ENCODE measurements around the gene SGO2. TPM values are rescaled to one million over a fixed set of nuclear protein-coding genes. Genes with fewer than 3 reads are reported as not detected.

Gene SGO2
- total and polyA plus RNA-seq, 2 of the 13 experiments (the other 11 are each of a cell fraction or from before 2014, with no cell fraction given): 5.1 to 16.2 TPM

GRCh38 chr2:200492656-200493055 is 33.4 kb upstream of the SGO2 start (continued):
- TF ChIP-seq SMAD9 (CRISPR knock-in tag; IDR thresholded peaks at IDR 0.05) (no peak), ZNF329 (CRISPR knock-in tag; IDR thresholded peaks at IDR 0.05; ENCODE audit: low read depth) (no peak), JUND (CRISPR knock-in tag; IDR thresholded peaks at IDR 0.05) (no peak), NBN (conservative IDR thresholded peaks at IDR 0.05) (no peak), ARNTL (CRISPR knock-in tag; IDR thresholded peaks at IDR 0.05) (no peak)

DNA sequence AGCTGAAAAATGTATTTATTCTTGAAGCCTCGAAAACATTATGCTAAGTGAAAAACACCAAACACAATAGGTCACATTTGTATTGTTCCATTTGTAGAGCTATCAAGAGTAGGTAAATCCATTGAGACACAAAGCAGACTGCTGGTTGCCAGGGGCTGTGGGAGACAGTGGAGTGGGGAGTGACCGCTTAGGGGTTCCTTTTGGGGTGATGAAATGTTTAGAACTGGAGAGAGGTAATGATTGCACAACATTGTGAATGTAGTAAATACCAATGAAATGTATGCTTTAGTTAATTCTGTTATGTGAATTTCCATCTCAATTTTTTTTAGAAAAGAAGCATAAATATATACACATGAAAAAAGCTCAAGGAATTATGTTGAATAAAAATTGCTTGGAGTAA is 32.0 kb upstream of the SGO2 start:
- no peaks in the 10 kb centered on the region for H3K27me3 ChIP-seq (ENCODE audit: control insufficient read depth in 1 of 2, insufficient read depth in 2 of 2, low read length in 2 of 2)
- ChIA-PET POLR2A (interaction anchor here (1.1 kb wide), 1 partner anchor 16 kb away, joined by 4 read pairs; the partner anchor contains the start of gene KCTD18), CTCF (ENCODE audit: low intra/inter-chr PET ratio, low total read pairs) (no interaction called here)
- 96% methylated on average over 2 of the region's 2 CpGs for WGBS (ENCODE audit: low lambda C conversion rate)
- no peak for TF ChIP-seq KLF13 (CRISPR knock-in tag; IDR thresholded peaks at IDR 0.05)
- TF ChIP-seq SSRP1 (CRISPR knock-in tag; IDR thresholded peaks at IDR 0.05): no peak
- TF ChIP-seq CEBPB (IDR thresholded peaks at IDR 0.05; ENCODE audit: borderline replicate concordance, low read depth, low read length): peak; percentile 82
- TF ChIP-seq ZNF30 (CRISPR knock-in tag; IDR thresholded peaks at IDR 0.05): no peak
- H3K79me2 ChIP-seq (ENCODE audit: insufficient read depth, low read length): no peaks in the 10 kb centered on the region
- no peak for DNase-seq (ENCODE audit: low spot score)
- no peak overlapping the region for H2AFZ ChIP-seq (ENCODE audit: low read length)
- ATAC-seq: no peak
- no peak overlapping the region for H3K4me3 ChIP-seq (replicated peaks in 1 of 3; ENCODE audit: insufficient read depth in 1 of 3, low read depth in 2 of 3, low read length in 3 of 3)
- no peak overlapping the region for H3K4me2 ChIP-seq (ENCODE audit: low read depth, low read length)
- H3K4me1 ChIP-seq (ENCODE audit: insufficient read depth, low read length): no peaks in the 10 kb centered on the region
- H3K9me3 ChIP-seq (ENCODE audit: low read length): no peaks in the 10 kb centered on the region
- H4K20me1 ChIP-seq (ENCODE audit: insufficient read depth, low read length): no peaks in the 10 kb centered on the region
- BruUV-seq (replicated peaks): no TSS peak
- FAIRE-seq: peak; percentile 21
- H3K36me3 ChIP-seq (replicated peaks in 1 of 2; ENCODE audit: control insufficient read depth in 1 of 2, insufficient read depth in 2 of 2, low read length in 2 of 2): peaks cover 0 to 6% of the 10 kb centered on the region in 2 experiments; a peak in 2 of 5 replicates
- in situ Hi-C loops (cut with HindIII; ENCODE audit: extremely low pct_ligation_motif_present, low pct_unique_long_range_greater_than_20kb): no loop called here
- H3K9ac ChIP-seq (ENCODE audit: insufficient read depth, low read depth, low read length): no peak overlapping the region
- intact Hi-C loops (cut with micrococcal nuclease; ENCODE audit: unreplicated experiment): no loop called here
- H3K27ac ChIP-seq (ENCODE audit: extremely low read length, insufficient read depth, low read length): no peak overlapping the region

- FAIRE-seq (no peak), DNase-seq (ENCODE audit: low spot score) (no peak), ATAC-seq (no peak)
- H2AFZ ChIP-seq (ENCODE audit: low read length): no peak overlapping the region
- TF ChIP-seq SP1 (IDR thresholded peaks at IDR 0.05): no peak
- no peak for TF ChIP-seq SP1 (CRISPR knock-in tag; IDR thresholded peaks at IDR 0.05)
- no peak for TF ChIP-seq ATF4 (CRISPR knock-in tag; IDR thresholded peaks at IDR 0.05)
- no peak for TF ChIP-seq SAP130 (CRISPR knock-in tag; IDR thresholded peaks at IDR 0.05; ENCODE audit: low read depth)
- no peak for TF ChIP-seq ZNF747 (CRISPR knock-in tag; IDR thresholded peaks at IDR 0.05; ENCODE audit: borderline replicate concordance)
- H3K9me3 ChIP-seq (ENCODE audit: low read length): no peaks in the 10 kb centered on the region
- H3K4me2 ChIP-seq (ENCODE audit: low read depth, low read length): no peak overlapping the region
- no peak overlapping the region for H3K9ac ChIP-seq (ENCODE audit: insufficient read depth, low read depth, low read length)
- POLR2A ChIA-PET: interaction anchor here (1.2 kb wide), 1 partner anchor 13 kb away, joined by 4 read pairs; no protein-coding TSS in a partner anchor
- in situ Hi-C loops (cut with HindIII; ENCODE audit: extremely low pct_ligation_motif_present, low pct_unique_long_range_greater_than_20kb) (no loop called here), intact Hi-C loops (cut with micrococcal nuclease; ENCODE audit: unreplicated experiment) (no loop called here)
- CTCF ChIA-PET (ENCODE audit: low intra/inter-chr PET ratio, low total read pairs): no interaction called here
- no peaks in the 10 kb centered on the region for H3K27me3 ChIP-seq (ENCODE audit: control insufficient read depth in 1 of 2, insufficient read depth in 2 of 2, low read length in 2 of 2)
- no peaks in the 10 kb centered on the region; a peak in 1 of 5 replicates for H3K36me3 ChIP-seq (replicated peaks in 1 of 2; ENCODE audit: control insufficient read depth in 1 of 2, insufficient read depth in 2 of 2, low read length in 2 of 2)
- H3K4me3 ChIP-seq (replicated peaks in 1 of 3; ENCODE audit: insufficient read depth in 1 of 3, low read depth in 2 of 3, low read length in 3 of 3): no peak overlapping the region
- BruUV-seq (replicated peaks): no TSS peak
- no peaks in the 10 kb centered on the region for H3K79me2 ChIP-seq (ENCODE audit: insufficient read depth, low read length)
- H4K20me1 ChIP-seq (ENCODE audit: insufficient read depth, low read length): no peaks in the 10 kb centered on the region
- no peak overlapping the region for H3K27ac ChIP-seq (ENCODE audit: extremely low read length, insufficient read depth, low read length)
- no peaks in the 10 kb centered on the region for H3K4me1 ChIP-seq (ENCODE audit: insufficient read depth, low read length)
- WGBS (ENCODE audit: low lambda C conversion rate): 89% methylated on average over 1 of the region's 1 CpG
Observed at GRCh38 chr2:200496696-200497095, 29.3 kb upstream of the SGO2 start.

All from HepG2 (cell line).